Body of pancreas (tissue), 4 donors: ENCODE data around the gene ENTPD1. TPM values are rescaled to one million over a fixed set of nuclear protein-coding genes. Genes with fewer than 3 reads are reported as not detected.

Experiments used
- ATAC-seq: fragments of 150-250 bp; one replicate; pipeline ENCODE4 v1.9.1; 2016
- DNase-seq, 4 donors: peaks; one replicate each; pipeline ENCODE4 v3.0.0-alpha.2; 2019
- H3K27ac ChIP-seq, 4 donors: fragments of 200-600 bp; sonication (generic); 1 replicate in 3 of 4; 2 replicates in 1 of 4; pipeline versions ENCODE4 v1.5.1 to v1.6.1; 2016 to 2019; ENCODE audit warnings: mild to moderate bottlenecking in 1 of 4, mixed read lengths in 1 of 4, moderate library complexity in 1 of 4
- H3K27me3 ChIP-seq, 2 donors: fragments of 200-600 bp; sonication (generic); one replicate each; pipeline ENCODE4 v1.6.0; 2016; ENCODE audit warnings: mild to moderate bottlenecking in 1 of 2
- H3K36me3 ChIP-seq, 2 donors: fragments of 200-600 bp; sonication (generic); replicated peaks in 1 of 2; 2 replicates each; pipeline ENCODE4 v1.5.1; 2016; ENCODE audit warnings: low read depth in 2 of 2; ENCODE audit not compliant: insufficient read depth in 1 of 2
- H3K4me1 ChIP-seq: fragments of 200-600 bp; sonication (generic); one replicate; pipeline ENCODE4 v1.6.0; 2016
- H3K4me3 ChIP-seq, 2 donors: fragments of 200-600 bp; sonication (generic); 1 replicate in 1 of 2; 2 replicates in 1 of 2; pipeline ENCODE4 v1.5.1; 2016 to 2019
- H3K9me3 ChIP-seq, 3 donors: fragments of 200-600 bp; sonication (generic); 1 replicate in 2 of 3; 2 replicates in 1 of 3; pipeline ENCODE4 v1.5.1; 2016
- CTCF ChIP-seq, 7 experiments: fragments of 450-650 bp in 4 of 7; fragments of 200-600 bp in 3 of 7; sonication (generic) in 3 of 7; IDR thresholded peaks; one replicate each; pipeline ENCODE4 v1.5.1; 2016 to 2019; ENCODE audit warnings: antibody characterized with exemption in 7 of 7
- POLR2A ChIP-seq, 3 donors: fragments of 450-650 bp; IDR thresholded peaks; one replicate each; pipeline ENCODE4 v1.6.1; 2016; ENCODE audit warnings: antibody characterized with exemption in 3 of 3, mild to moderate bottlenecking in 2 of 3
- WGBS, 2 donors: methylation state at CpG; one replicate each; pipeline ENCODE4 v1.1.5; 2017; 5-methylcytosine and 5-hydroxymethylcytosine counted together
- intact Hi-C: fragments of 100-400 bp; cut with DNase I; formaldehyde crosslinking; loops from one replicate; pipeline ENCODE4 v1.15.1; 2023
- total RNA-seq, 2 donors: library from RNA; depleted of rRNA; stranded (reverse); fragments of >200 nt; gene quantifications; one replicate each; pipeline ENCODE4 v1.1.0, GENCODE V29; 2016

ENTPD1 gene
- total RNA-seq, 2 donors from 2014 or later: 2.1 to 3.0 TPM

GRCh38 chr10:95820363-95820762 is 64.4 kb downstream of the ENTPD1 start:
- intact Hi-C loops: no loop called here
- Histone ChIP-seq H3K9me3 (no peaks in the 10 kb centered on the region), H3K4me1 (no peaks in the 10 kb centered on the region), H3K27me3 (no peaks in the 10 kb centered on the region), H3K27ac (no peak overlapping the region), H3K4me3 (no peak overlapping the region), H3K36me3 (no peaks in the 10 kb centered on the region)
- WGBS, 2 donors: 52 to 61% methylated on average over 3 of the region's 3 CpGs
- ATAC-seq (no peak), DNase-seq (no peak)
- no peak for TF ChIP-seq CTCF (IDR thresholded peaks at IDR 0.05)

GRCh38 chr10:95821720-95822119 is 65.8 kb downstream of the ENTPD1 start:
- WGBS, 2 donors: 43 to 55% methylated on average over 1 of the region's 1 CpG
- no peaks in the 10 kb centered on the region for H3K27me3 ChIP-seq
- DNase-seq: no peak
- H3K4me1 ChIP-seq: no peaks in the 10 kb centered on the region
- no peak for TF ChIP-seq POLR2A (IDR thresholded peaks at IDR 0.05)
- TF ChIP-seq CTCF (IDR thresholded peaks at IDR 0.05): no peak
- intact Hi-C loops: no loop called here
- H3K9me3 ChIP-seq: no peaks in the 10 kb centered on the region
- H3K27ac ChIP-seq: no peak overlapping the region
- no peak for ATAC-seq
- no peak overlapping the region for H3K4me3 ChIP-seq
- no peaks in the 10 kb centered on the region for H3K36me3 ChIP-seq

GRCh38 chr10:95830044-95830443 is 74.1 kb downstream of the ENTPD1 start:
- intact Hi-C loops: no loop called here
- H3K4me1 ChIP-seq: no peaks in the 10 kb centered on the region
- no peaks in the 10 kb centered on the region for H3K27me3 ChIP-seq
- ATAC-seq (no peak), DNase-seq (no peak)
- no peak overlapping the region for H3K27ac ChIP-seq
- TF ChIP-seq POLR2A (IDR thresholded peaks at IDR 0.05) (no peak), CTCF (IDR thresholded peaks at IDR 0.05) (no peak)
- H3K4me3 ChIP-seq: no peak overlapping the region
- no peaks in the 10 kb centered on the region for H3K9me3 ChIP-seq
- no peaks in the 10 kb centered on the region for H3K36me3 ChIP-seq

GRCh38 chr10:95831076-95831475 is 75.1 kb downstream of the ENTPD1 start:
- no peak overlapping the region for H3K4me3 ChIP-seq
- DNase-seq: no peak
- 92 to 98% methylated on average over 3 of the region's 3 CpGs for WGBS, 2 donors
- no peaks in the 10 kb centered on the region for H3K4me1 ChIP-seq
- H3K9me3 ChIP-seq: no peaks in the 10 kb centered on the region
- H3K36me3 ChIP-seq: no peaks in the 10 kb centered on the region
- TF ChIP-seq CTCF (IDR thresholded peaks at IDR 0.05) (no peak), POLR2A (IDR thresholded peaks at IDR 0.05) (no peak)
- ATAC-seq: no peak
- no peaks in the 10 kb centered on the region for H3K27me3 ChIP-seq
- intact Hi-C loops: no loop called here
- H3K27ac ChIP-seq: no peak overlapping the region

- H3K36me3 ChIP-seq: no peaks in the 10 kb centered on the region
- no peak overlapping the region for H3K4me3 ChIP-seq
- H3K9me3 ChIP-seq: no peaks in the 10 kb centered on the region
- intact Hi-C loops: no loop called here
- DNase-seq: no peak
- no peak for TF ChIP-seq CTCF (IDR thresholded peaks at IDR 0.05)
- TF ChIP-seq POLR2A (IDR thresholded peaks at IDR 0.05): no peak
- ATAC-seq: no peak
- no peak overlapping the region for H3K27ac ChIP-seq
- H3K4me1 ChIP-seq: no peaks in the 10 kb centered on the region
- no peaks in the 10 kb centered on the region for H3K27me3 ChIP-seq
These were observed 75.6 kb downstream of the ENTPD1 start for GRCh38 chr10:95831515-95831914.
